Upper lobe of left lung (tissue), 4 donors: ENCODE results near the gene AS3MT.

Experiments used
- CTCF ChIP-seq, 6 experiments: fragments of 450-650 bp in 4 of 6; fragments of 200-600 bp in 2 of 6; sonication (generic) in 2 of 6; IDR thresholded peaks; one replicate each; pipeline ENCODE4 v1.5.1; 2016 to 2019; ENCODE audit warnings: antibody characterized with exemption in 6 of 6
- POLR2A ChIP-seq, 4 donors: fragments of 450-650 bp; IDR thresholded peaks; one replicate each; pipeline ENCODE4 v1.5.1; 2016 to 2017; ENCODE audit warnings: antibody characterized with exemption in 4 of 4, mild to moderate bottlenecking in 2 of 4
- POLR2AphosphoS5 ChIP-seq, 2 donors: sonication (generic); formaldehyde crosslinking; IDR thresholded peaks; one replicate each; pipeline ENCODE4 v1.5.1; 2017; ENCODE audit warnings: antibody characterized with exemption in 2 of 2

GRCh38 chr10:102948786-102949185, 79.5 kb downstream of the AS3MT start:
- TF ChIP-seq CTCF (IDR thresholded peaks at IDR 0.05) (no peak), POLR2AphosphoS5 (IDR thresholded peaks at IDR 0.05) (no peak), POLR2A (IDR thresholded peaks at IDR 0.05) (no peak)
